Fibroblast of lung (primary cell): ENCODE data around the gene PHTF2. TPM values are rescaled to one million over a fixed set of nuclear protein-coding genes. Genes with fewer than 3 reads are reported as not detected.

Experiments
- DNase-seq, 2 donors: peaks; one replicate each; pipeline versions ENCODE4 v3.0.0 to v3.0.0-alpha.2; 2010; ENCODE audit warnings: low read depth in 2 of 2
- H2AFZ ChIP-seq: 2 replicates; pipeline ENCODE4 v1.5.1; 2012; ENCODE audit warnings: low read length, control low read depth, inconsistent platforms
- H3K27ac ChIP-seq: 2 replicates; pipeline ENCODE4 v1.5.1; 2011; ENCODE audit warnings: low read length, control low read depth; ENCODE audit not compliant: insufficient read depth
- H3K27me3 ChIP-seq: 2 replicates; pipeline ENCODE4 v1.5.1; 2011; ENCODE audit warnings: mild to moderate bottlenecking, low read length; ENCODE audit not compliant: control insufficient read depth, insufficient read depth
- H3K36me3 ChIP-seq: 2 replicates; pipeline ENCODE4 v1.5.1; 2011; ENCODE audit warnings: low read length; ENCODE audit not compliant: control insufficient read depth, insufficient read depth
- H3K4me1 ChIP-seq: 2 replicates; pipeline ENCODE4 v1.5.1; 2011; ENCODE audit warnings: low read length; ENCODE audit not compliant: control insufficient read depth, insufficient read depth; ENCODE audit errors: extremely low read depth
- H3K4me2 ChIP-seq: 2 replicates; pipeline ENCODE4 v1.5.1; 2011; ENCODE audit warnings: low read length, control low read depth; ENCODE audit not compliant: insufficient read depth; ENCODE audit errors: extremely low read depth
- H3K4me3 ChIP-seq, 4 experiments: fragments of 200-600 bp in 1 of 4; sonication (generic) in 1 of 4; replicated peaks in 1 of 4; 2 replicates each; pipeline ENCODE4 v1.5.1; 2011 to 2016; ENCODE audit warnings: low read length in 4 of 4, low read depth in 3 of 4, mild to moderate bottlenecking in 3 of 4, control low read depth in 2 of 4, inconsistent platforms in 1 of 4, mixed read lengths in 1 of 4; ENCODE audit not compliant: insufficient read depth in 1 of 4; ENCODE audit errors: control extremely low read depth in 1 of 4
- H3K79me2 ChIP-seq: 2 replicates; pipeline ENCODE4 v1.5.1; 2012; ENCODE audit warnings: mild to moderate bottlenecking, low read length, inconsistent platforms; ENCODE audit not compliant: control insufficient read depth, insufficient read depth
- H3K9ac ChIP-seq: 2 replicates; pipeline ENCODE4 v1.5.1; 2011; ENCODE audit warnings: mild to moderate bottlenecking, low read length, control low read depth; ENCODE audit not compliant: insufficient read depth
- H3K9me3 ChIP-seq: 2 replicates; pipeline ENCODE4 v1.5.1; 2012; ENCODE audit warnings: low read depth, low read length; ENCODE audit not compliant: control insufficient read depth, insufficient read depth
- H4K20me1 ChIP-seq: 2 replicates; pipeline ENCODE4 v1.5.1; 2011; ENCODE audit warnings: low read length; ENCODE audit not compliant: control insufficient read depth, insufficient read depth; ENCODE audit errors: extremely low read depth
- EZH2 ChIP-seq: IDR thresholded peaks from 2 replicates; pipeline ENCODE4 v1.5.1; 2012; ENCODE audit warnings: low read length, control low read depth, mild to moderate bottlenecking; ENCODE audit errors: missing control alignments
- polyA plus RNA-seq, 2 donors: library from polyadenylated mRNA; depleted of rRNA in 1 of 2; stranded (reverse) in 1 of 2; unstranded in 1 of 2; fragments of >200 nt; gene quantifications; 2 replicates each; pipeline ENCODE4 v1.2.1, GENCODE V29; 2011 to 2012; ENCODE audit warnings: missing spikeins in 1 of 2
- total RNA-seq: library from RNA; depleted of rRNA; stranded (reverse); fragments of >200 nt; gene quantifications from 2 replicates; pipeline ENCODE4 v1.2.1, GENCODE V29; 2014
- TF ChIP-seq, protein P1 (sequence below), 2 donors: IDR thresholded peaks in 1 of 2; conservative IDR thresholded peaks in 1 of 2; 1 replicate in 1 of 2; 2 replicates in 1 of 2; pipeline ENCODE4 v1.5.1; 2011 to 2012; ENCODE audit warnings: low read length in 2 of 2, control low read depth in 1 of 2, inconsistent platforms in 1 of 2, low read depth in 1 of 2, mild to moderate bottlenecking in 1 of 2

The PHTF2 gene
- total and polyA plus RNA-seq, 2 donors (not counting 1 experiment from before 2014, with no cell fraction given) = 25.9 to 64.4 TPM

DNA sequence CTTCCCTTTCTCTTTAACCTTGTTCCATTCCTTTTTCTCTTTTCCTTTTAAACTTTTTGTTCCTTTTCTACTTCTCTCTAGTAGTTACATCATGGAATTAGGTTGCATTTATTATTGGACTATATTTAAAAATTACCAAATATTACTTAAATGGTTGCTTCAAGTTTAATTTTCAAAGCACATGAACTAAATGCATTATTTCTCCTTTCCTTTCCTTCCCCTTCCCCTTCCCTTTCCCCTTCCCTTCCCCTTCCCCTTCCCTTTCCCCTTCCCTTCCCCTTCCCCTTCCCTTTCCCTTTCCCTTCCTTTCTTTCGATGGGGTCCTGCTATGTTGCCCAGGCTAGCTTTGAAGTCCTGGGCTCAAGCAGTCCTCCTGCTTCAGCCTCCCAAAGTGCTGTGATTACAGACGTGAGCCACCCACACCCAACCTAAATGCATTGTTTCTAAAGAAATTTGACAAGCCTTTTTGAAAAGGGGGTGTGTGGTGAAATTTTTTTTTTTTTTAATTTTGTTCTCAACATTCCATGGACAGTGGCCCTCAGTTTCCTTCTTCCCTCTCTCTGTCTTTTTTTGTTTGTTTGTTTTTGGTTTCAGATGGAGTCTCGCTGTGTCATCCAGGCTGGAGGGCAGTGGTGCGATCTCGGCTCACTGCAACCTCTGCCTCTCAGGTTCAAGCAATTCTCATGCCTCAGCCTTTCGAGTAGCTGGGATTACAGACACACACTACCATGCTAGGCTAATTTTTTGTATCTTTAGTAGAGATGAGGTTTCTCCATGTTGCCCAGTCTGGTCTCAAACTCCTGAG lies 31.6 kb upstream of the PHTF2 start:
- Histone ChIP-seq H3K4me3 (no peak overlapping the region), H3K36me3 (no peaks in the 10 kb centered on the region), H3K4me2 (no peak overlapping the region), H3K4me1 (no peaks in the 10 kb centered on the region), H3K27me3 (no peaks in the 10 kb centered on the region), H2AFZ (no peak overlapping the region), H3K79me2 (no peaks in the 10 kb centered on the region), H4K20me1 (no peaks in the 10 kb centered on the region), H3K9me3 (no peaks in the 10 kb centered on the region), H3K9ac (no peak overlapping the region), H3K27ac (no peak overlapping the region)
- DNase-seq = no peak
- TF ChIP-seq, protein P1, sequence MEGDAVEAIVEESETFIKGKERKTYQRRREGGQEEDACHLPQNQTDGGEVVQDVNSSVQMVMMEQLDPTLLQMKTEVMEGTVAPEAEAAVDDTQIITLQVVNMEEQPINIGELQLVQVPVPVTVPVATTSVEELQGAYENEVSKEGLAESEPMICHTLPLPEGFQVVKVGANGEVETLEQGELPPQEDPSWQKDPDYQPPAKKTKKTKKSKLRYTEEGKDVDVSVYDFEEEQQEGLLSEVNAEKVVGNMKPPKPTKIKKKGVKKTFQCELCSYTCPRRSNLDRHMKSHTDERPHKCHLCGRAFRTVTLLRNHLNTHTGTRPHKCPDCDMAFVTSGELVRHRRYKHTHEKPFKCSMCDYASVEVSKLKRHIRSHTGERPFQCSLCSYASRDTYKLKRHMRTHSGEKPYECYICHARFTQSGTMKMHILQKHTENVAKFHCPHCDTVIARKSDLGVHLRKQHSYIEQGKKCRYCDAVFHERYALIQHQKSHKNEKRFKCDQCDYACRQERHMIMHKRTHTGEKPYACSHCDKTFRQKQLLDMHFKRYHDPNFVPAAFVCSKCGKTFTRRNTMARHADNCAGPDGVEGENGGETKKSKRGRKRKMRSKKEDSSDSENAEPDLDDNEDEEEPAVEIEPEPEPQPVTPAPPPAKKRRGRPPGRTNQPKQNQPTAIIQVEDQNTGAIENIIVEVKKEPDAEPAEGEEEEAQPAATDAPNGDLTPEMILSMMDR (conservative IDR thresholded peaks at IDR 0.05 in 1 of 2, IDR thresholded peaks at IDR 0.05 in 1 of 2; ENCODE audit: low read depth in 1 of 2, low read length in 2 of 2) = no peak
- TF ChIP-seq EZH2 = no peak

GRCh38 chr7:77770316-77770715 lies 28.3 kb upstream of the PHTF2 start:
- Histone ChIP-seq H3K4me1 (no peaks in the 10 kb centered on the region), H3K27me3 (no peaks in the 10 kb centered on the region), H3K4me3 (no peak overlapping the region), H3K36me3 (no peaks in the 10 kb centered on the region), H3K9ac (no peak overlapping the region), H3K27ac (no peak overlapping the region), H3K79me2 (no peaks in the 10 kb centered on the region), H3K4me2 (no peak overlapping the region), H4K20me1 (no peaks in the 10 kb centered on the region), H2AFZ (no peak overlapping the region), H3K9me3 (no peaks in the 10 kb centered on the region)
- TF ChIP-seq, protein P1 (conservative IDR thresholded peaks at IDR 0.05 in 1 of 2, IDR thresholded peaks at IDR 0.05 in 1 of 2; ENCODE audit: low read depth in 1 of 2, low read length in 2 of 2) = no peak
- no peak for TF ChIP-seq EZH2
- DNase-seq = no peak

GRCh38 chr7:77771901-77772300 lies 26.7 kb upstream of the PHTF2 start:
- no peaks in the 10 kb centered on the region for H3K9me3 ChIP-seq
- H3K4me1 ChIP-seq = no peaks in the 10 kb centered on the region
- H3K4me2 ChIP-seq = no peak overlapping the region
- H3K9ac ChIP-seq = no peak overlapping the region
- H2AFZ ChIP-seq = no peak overlapping the region
- no peak for DNase-seq
- H3K27ac ChIP-seq = no peak overlapping the region
- H3K4me3 ChIP-seq = no peak overlapping the region
- no peaks in the 10 kb centered on the region for H3K36me3 ChIP-seq
- no peaks in the 10 kb centered on the region for H3K27me3 ChIP-seq
- TF ChIP-seq, protein P1 (conservative IDR thresholded peaks at IDR 0.05 in 1 of 2, IDR thresholded peaks at IDR 0.05 in 1 of 2; ENCODE audit: low read depth in 1 of 2, low read length in 2 of 2) = no peak
- no peak for TF ChIP-seq EZH2
- H4K20me1 ChIP-seq = no peaks in the 10 kb centered on the region
- H3K79me2 ChIP-seq = no peaks in the 10 kb centered on the region
